IPS DF 6.9 (cell line): ENCODE data around the gene IGSF8.

ENCODE experiments used
- DNase-seq: peaks from one replicate; pipeline ENCODE4 v3.0.0-alpha.2; 2013; ENCODE audit warnings: low read depth, low spot score
- H3K27ac ChIP-seq: one replicate; pipeline ENCODE4 v1.5.1; 2013; ENCODE audit warnings: low read length, control low read depth
- H3K27me3 ChIP-seq: 2 replicates; pipeline ENCODE4 v1.6.1; 2013; ENCODE audit warnings: mild to moderate bottlenecking, low read length; ENCODE audit not compliant: control insufficient read depth, insufficient read depth
- H3K36me3 ChIP-seq: 2 replicates; pipeline ENCODE4 v1.6.1; 2013; ENCODE audit warnings: low read length; ENCODE audit not compliant: control insufficient read depth, insufficient read depth
- H3K4me1 ChIP-seq: 2 replicates; pipeline ENCODE4 v1.6.1; 2013; ENCODE audit warnings: low read length; ENCODE audit not compliant: control insufficient read depth, insufficient read depth
- H3K4me3 ChIP-seq: 2 replicates; pipeline ENCODE4 v1.5.1; 2013; ENCODE audit warnings: mild to moderate bottlenecking, low read length
- H3K9me3 ChIP-seq: 2 replicates; pipeline ENCODE4 v1.6.1; 2013; ENCODE audit warnings: low read length, inconsistent platforms; ENCODE audit not compliant: control insufficient read depth, insufficient read depth
- WGBS: extraction: QIAGEN DNeasy Blood & Tissue Kit; methylation state at CpG from one replicate; pipeline ENCODE4 v1.1.7; 2013; ENCODE audit warnings: mixed read lengths, missing lambda C conversion rate; ENCODE audit not compliant: insufficient read length, insufficient coverage; 5-methylcytosine and 5-hydroxymethylcytosine counted together

The IGSF8 gene

DNA sequence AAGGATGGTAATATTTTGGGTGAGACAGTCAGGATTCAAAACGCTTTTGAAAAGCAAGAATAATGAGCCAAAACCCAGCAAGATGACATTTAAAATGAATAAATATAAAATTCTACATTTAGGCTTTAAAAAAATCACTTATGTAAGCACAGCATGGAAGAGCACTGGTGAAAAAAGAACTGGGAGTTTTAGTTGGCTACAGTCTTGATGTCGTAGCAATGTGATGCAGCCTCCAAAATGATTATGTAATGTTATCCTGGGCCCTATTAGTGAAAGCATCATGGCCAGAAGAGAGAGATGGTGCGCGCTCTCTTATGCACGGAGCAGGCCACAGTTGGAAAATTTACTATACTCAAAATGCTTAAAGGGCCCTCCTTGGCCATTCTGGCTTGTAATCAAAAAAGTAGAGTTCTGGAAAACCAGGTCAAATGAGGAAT, 11.9 kb downstream of the IGSF8 start:
- Histone ChIP-seq H3K4me1 (peaks cover 3% of the 10 kb centered on the region), H3K4me3 (no peak overlapping the region), H3K9me3 (no peaks in the 10 kb centered on the region), H3K27me3 (peaks cover 4% of the 10 kb centered on the region; the same call in 1 of the 2 replicates), H3K36me3 (0 out of 2 replicates have a peak, but pooled peaks cover 3% of the 10 kb centered on the region), H3K27ac (no peak overlapping the region)
- WGBS: no CpG with 5 or more reads among the region's 5 CpGs
- no peak for DNase-seq

- Histone ChIP-seq H3K27ac (no peak overlapping the region), H3K4me3 (no peak overlapping the region), H3K27me3 (peaks cover 4% of the 10 kb centered on the region; the same call in 1 of the 2 replicates), H3K4me1 (peaks cover 3% of the 10 kb centered on the region), H3K36me3 (0 out of 2 replicates have a peak, but pooled peaks cover under 1% of the 10 kb centered on the region), H3K9me3 (no peaks in the 10 kb centered on the region)
- DNase-seq: no peak
- WGBS: no CpG with 5 or more reads among the region's 19 CpGs
Measured at GRCh38 chr1:160085686-160086455, 12.5 kb downstream of the IGSF8 start.

GRCh38 chr1:160084771-160085321, 13.6 kb downstream of the IGSF8 start:
- no peak overlapping the region for H3K4me3 ChIP-seq
- no peaks in the 10 kb centered on the region for H3K36me3 ChIP-seq
- no peak for DNase-seq
- H3K27me3 ChIP-seq: peaks cover 4% of the 10 kb centered on the region; the same call in 1 of the 2 replicates
- peaks cover 3% of the 10 kb centered on the region for H3K4me1 ChIP-seq
- H3K27ac ChIP-seq: no peak overlapping the region
- no CpG with 5 or more reads among the region's 30 CpGs for WGBS
- no peaks in the 10 kb centered on the region for H3K9me3 ChIP-seq

- Histone ChIP-seq H3K27ac (no peak overlapping the region), H3K9me3 (no peaks in the 10 kb centered on the region), H3K36me3 (no peaks in the 10 kb centered on the region), H3K4me1 (peaks cover 3% of the 10 kb centered on the region), H3K4me3 (peak overlapping the region; percentile 25; the same call in 1 of the 2 replicates), H3K27me3 (peaks cover 4% of the 10 kb centered on the region; the same call in 1 of the 2 replicates)
- DNase-seq: peak; percentile 82
- WGBS: no CpG with 5 or more reads among the region's 96 CpGs
Measured at GRCh38 chr1:160083968-160084770, 14.2 kb downstream of the IGSF8 start.

DNA sequence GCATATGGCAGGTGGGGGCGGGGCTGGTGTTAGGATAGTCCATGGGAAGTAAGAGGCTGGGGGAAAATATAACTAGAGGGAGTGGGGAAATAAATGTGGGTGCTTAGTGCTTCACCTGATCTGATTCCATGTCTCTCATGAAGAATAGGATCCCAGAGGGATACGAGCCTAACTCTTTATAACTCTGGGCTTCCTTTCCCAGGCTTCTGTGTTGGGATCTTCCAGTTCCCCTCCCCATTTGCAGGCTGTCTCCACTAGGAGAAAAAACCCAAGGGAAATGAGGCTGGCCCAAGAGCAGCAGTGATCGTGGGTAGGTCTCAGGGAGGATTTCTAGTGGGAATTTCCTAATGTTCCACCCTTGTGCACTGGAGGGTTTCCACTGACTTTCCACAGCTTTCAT, 15.5 kb downstream of the IGSF8 start:
- H3K4me1 ChIP-seq: peaks cover 3% of the 10 kb centered on the region
- peaks cover 4% of the 10 kb centered on the region; the same call in 1 of the 2 replicates for H3K27me3 ChIP-seq
- WGBS: no CpG with 5 or more reads among the region's 3 CpGs
- H3K4me3 ChIP-seq: no peak overlapping the region
- H3K9me3 ChIP-seq: no peaks in the 10 kb centered on the region
- H3K27ac ChIP-seq: no peak overlapping the region
- no peak for DNase-seq
- no peaks in the 10 kb centered on the region for H3K36me3 ChIP-seq

- Histone ChIP-seq H3K4me1 (peaks cover 3% of the 10 kb centered on the region), H3K36me3 (no peaks in the 10 kb centered on the region), H3K27ac (no peak overlapping the region), H3K27me3 (peaks cover 4% of the 10 kb centered on the region; the same call in 1 of the 2 replicates), H3K9me3 (no peaks in the 10 kb centered on the region), H3K4me3 (no peak overlapping the region)
- WGBS: no CpG with 5 or more reads among the region's 2 CpGs
- DNase-seq: no peak
Measured at GRCh38 chr1:160082487-160082886, 15.9 kb downstream of the IGSF8 start.

- no peak within 1 kb of the TSS for H3K27ac ChIP-seq
- no peak for DNase-seq
- H3K36me3 ChIP-seq: no peaks in the 10 kb centered on the region
- no CpG with 5 or more reads among the region's 14 CpGs for WGBS
- no peak within 1 kb of the TSS for H3K4me3 ChIP-seq
- no peaks in the 10 kb centered on the region for H3K9me3 ChIP-seq
- peaks cover 3% of the 10 kb centered on the region for H3K4me1 ChIP-seq
- H3K27me3 ChIP-seq: peaks cover 4% of the 10 kb centered on the region; the same call in 1 of the 2 replicates
Measured at GRCh38 chr1:160081261-160081936, 17.0 kb downstream of the IGSF8 start, which contains the start of gene KCNJ9. TSS of gene KCNJ9 (plus strand) at chr1:160081538. CDS start at chr1:160084031, 2,493 bp downstream.

DNA sequence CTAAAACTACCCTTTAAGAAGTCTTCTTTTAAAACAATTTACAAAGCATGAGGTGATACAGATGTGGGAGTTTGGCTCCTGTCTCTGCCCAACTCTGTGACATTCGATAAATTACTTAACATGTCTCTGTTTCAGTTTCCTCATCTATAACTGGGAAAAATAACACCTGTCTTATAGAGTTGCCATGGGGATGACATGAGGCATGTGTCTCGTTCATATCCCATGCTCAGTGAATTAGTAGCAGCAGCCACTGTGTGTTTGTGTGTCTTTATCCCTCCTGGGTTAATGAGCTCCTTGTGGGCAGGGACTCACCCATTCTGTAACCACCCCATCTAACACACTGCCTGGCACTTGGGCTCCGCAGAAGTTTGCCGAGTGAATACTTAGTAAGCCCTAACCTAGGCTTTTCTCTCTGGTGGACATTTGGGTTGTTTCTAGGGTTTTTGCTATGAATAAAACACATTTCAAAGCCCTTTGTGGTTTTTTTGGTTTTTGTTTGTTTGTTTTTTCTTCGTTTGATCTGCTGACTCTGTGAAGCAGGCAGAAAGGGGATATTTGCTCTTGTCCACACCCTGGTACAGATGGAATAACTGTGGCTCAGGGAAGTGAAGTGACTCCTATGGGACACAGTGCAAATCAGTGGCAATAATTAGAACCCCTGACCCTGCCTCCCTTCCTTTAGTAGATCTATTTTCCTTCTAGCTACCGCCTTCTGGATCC, 17.9 kb downstream of the IGSF8 start:
- no peaks in the 10 kb centered on the region for H3K9me3 ChIP-seq
- WGBS: no CpG with 5 or more reads among the region's 6 CpGs
- H3K27me3 ChIP-seq: peaks cover 4% of the 10 kb centered on the region; the same call in 1 of the 2 replicates

DNA sequence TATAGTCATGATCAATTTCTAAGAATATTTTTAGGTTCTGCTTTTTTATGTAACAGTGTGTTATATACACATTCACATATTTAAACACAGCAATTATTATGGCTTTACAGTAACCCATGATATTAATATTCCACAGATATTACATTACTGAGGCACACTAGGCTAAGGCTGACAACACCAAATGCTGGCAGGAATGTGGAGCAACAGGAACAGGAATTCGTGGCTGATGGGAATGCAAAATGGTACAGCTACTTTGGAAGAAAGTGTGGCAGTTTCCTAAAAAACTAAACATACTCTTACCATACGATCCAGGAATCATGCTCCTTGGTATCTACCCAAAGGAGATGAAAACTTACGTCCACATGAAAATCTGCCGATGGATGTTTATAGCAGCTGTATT, 19.0 kb downstream of the IGSF8 start:
- Histone ChIP-seq H3K27ac (no peak overlapping the region), H3K27me3 (peaks cover 4% of the 10 kb centered on the region; the same call in 1 of the 2 replicates), H3K4me3 (no peak overlapping the region), H3K36me3 (no peaks in the 10 kb centered on the region), H3K9me3 (no peaks in the 10 kb centered on the region), H3K4me1 (peaks cover 3% of the 10 kb centered on the region)
- WGBS: no CpG with 5 or more reads among the region's 4 CpGs
- no peak for DNase-seq

More for the DNA sequence above, 17.9 kb downstream of the IGSF8 start:
- H3K27ac ChIP-seq: no peak overlapping the region
- no peak overlapping the region for H3K4me3 ChIP-seq
- peaks cover 3% of the 10 kb centered on the region for H3K4me1 ChIP-seq
- H3K36me3 ChIP-seq: no peaks in the 10 kb centered on the region
- DNase-seq: no peak
